HG03159 (cell line): ENCODE data around the gene MAPK11.

Experiments used
- ATAC-seq: cut with Tn5 transposase; IDR thresholded peaks from one replicate; pipeline ENCODE4 v1.9.1; 2021; ENCODE audit warnings: mild to moderate bottlenecking, moderate library complexity; ENCODE audit not compliant: unreplicated experiment

Gene MAPK11

GRCh38 chr22:50227579-50228215 lies 42.5 kb downstream of the MAPK11 start:
- ATAC-seq: no peak

GRCh38 chr22:50226875-50227165 lies 43.4 kb downstream of the MAPK11 start:
- ATAC-seq: no peak

DNA sequence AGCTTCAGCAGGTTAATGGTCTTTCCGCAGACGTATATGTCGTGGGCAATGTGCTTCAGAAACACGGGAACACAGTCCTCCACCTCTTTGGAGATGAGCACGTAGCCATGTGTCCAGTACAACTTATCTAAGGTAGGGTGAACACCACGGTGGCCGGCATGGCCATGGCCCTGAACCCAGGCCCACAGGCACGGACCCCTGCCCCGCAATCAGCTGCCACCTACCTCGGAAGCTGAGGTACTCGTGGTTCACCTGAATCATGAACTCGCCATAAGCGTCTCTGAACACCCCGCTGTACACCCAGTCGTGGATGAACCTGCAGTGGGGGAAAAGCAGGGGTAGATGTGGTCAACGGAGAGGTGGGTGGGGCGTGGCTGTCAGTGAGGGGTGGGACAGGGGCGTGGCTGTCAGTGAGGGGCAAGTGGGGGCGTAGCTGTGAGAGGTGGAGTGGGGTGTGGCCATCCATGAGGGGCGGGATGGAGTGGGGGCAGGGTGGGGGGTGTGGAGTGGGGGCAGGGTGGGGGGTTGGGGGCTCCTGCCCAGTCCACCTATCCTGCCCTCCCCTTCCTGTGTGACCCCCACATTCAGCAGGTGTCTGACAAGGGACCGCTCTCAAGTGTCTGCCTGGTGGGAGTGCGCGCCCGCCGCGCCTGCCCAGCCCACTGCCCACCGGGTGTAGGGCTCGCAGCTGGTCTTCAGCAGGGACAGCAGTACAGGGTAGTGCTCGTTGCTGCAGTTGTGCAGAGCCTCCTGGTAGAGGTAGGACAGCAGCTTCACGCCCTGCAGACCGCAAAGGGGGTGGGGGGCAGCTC lies 43.9 kb downstream of the MAPK11 start:
- ATAC-seq: no peak

- no peak for ATAC-seq
Measured at GRCh38 chr22:50225200-50225969, 44.8 kb downstream of the MAPK11 start.

- no peak for ATAC-seq
Measured at GRCh38 chr22:50224071-50224470, 46.1 kb downstream of the MAPK11 start.

DNA sequence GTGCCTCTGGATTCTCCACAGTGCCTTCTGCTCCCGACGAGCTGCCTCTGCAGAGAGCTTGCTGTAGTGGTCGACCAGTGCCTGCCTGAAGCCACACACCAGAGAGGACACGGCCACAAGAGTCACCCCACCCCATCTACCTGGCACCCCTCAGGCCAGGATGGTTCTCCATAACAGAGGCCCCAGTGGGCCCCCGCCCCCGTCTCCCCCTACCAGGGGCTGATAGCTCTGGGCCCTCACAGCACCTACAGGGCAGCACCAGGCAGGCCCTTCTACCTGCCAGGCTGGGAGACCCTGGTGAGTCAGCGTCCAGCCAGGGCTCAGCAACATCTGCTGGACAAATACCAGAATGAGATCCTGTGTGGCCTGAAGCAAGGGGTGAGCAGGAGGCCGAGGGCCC lies 47.7 kb downstream of the MAPK11 start:
- no peak for ATAC-seq

- no peak for ATAC-seq
Measured at GRCh38 chr22:50221410-50222300, 48.5 kb downstream of the MAPK11 start.

DNA sequence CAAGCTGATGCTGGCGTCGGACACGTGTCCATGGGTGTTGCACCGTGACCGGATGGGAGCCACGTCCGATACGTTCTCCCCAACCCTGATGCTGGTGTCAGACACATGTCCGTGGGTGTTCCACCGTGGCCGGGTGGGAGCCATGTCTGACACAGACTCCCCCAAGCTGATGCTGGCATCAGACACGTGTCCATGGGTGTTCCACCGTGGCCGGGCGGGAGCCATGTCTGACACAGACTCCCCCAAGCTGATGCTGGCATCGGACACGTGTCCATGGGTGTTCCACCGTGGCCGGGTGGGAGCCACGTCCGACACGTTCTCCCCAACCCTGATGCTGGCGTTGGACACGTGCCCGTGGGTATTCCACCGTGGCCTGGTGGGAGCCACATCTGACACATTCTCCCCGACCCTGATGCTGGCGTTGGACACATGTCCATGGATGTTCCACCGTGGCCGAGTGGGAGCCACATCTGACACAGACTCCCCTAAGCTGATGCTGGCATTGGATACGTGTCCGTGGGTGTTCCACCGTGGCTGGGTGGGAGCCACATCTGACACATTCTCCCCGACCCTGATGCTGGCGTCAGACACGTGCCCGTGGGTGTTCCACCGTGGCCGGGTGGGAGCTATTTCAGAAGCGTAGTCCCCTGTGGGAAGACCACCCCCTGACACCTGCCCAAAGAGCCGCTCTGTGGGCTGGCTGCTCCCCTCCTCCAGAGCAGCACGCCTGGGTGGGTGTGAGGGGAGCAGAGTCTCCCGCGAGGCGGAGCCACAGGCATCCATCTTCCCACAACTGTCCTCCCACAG lies 49.4 kb downstream of the MAPK11 start:
- no peak for ATAC-seq

DNA sequence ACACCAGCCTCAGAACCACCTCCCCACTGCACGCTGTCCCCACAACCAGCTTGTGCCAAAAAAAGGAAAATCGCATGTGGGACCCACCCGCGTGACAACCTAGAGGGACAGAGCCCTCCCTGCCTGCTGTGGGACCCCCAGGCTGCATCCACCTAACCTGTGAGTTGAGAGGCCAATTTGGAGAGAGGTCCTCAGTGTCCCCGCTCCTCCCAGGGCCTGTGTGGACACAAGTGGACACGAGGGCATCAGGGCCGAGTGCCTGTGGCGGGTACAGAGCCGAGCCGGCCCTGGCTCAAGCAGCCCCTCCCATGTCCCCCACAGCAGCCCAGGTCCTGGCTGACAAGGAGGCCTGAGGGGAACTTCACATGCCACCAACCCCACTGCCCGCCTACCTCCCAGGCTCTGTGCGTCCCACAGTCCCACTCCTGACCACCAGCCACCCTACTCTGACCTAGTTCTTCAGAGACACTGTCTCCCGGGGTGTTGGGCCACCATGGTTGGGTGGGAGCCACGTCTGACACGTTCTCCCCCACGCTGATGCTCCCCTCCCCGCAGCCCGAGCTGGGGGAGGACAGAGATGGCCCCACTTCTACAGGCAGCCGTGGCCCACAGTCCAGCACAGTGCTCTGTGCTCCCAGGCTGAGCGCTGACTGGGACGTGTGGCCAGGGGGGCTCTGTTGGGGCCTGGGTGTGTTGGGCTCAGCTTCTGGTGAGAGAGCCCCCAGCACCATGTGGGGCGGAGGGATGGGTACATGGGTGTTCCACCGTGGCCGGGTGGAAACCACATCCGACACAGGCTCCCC lies 50.2 kb downstream of the MAPK11 start:
- no peak for ATAC-seq

DNA sequence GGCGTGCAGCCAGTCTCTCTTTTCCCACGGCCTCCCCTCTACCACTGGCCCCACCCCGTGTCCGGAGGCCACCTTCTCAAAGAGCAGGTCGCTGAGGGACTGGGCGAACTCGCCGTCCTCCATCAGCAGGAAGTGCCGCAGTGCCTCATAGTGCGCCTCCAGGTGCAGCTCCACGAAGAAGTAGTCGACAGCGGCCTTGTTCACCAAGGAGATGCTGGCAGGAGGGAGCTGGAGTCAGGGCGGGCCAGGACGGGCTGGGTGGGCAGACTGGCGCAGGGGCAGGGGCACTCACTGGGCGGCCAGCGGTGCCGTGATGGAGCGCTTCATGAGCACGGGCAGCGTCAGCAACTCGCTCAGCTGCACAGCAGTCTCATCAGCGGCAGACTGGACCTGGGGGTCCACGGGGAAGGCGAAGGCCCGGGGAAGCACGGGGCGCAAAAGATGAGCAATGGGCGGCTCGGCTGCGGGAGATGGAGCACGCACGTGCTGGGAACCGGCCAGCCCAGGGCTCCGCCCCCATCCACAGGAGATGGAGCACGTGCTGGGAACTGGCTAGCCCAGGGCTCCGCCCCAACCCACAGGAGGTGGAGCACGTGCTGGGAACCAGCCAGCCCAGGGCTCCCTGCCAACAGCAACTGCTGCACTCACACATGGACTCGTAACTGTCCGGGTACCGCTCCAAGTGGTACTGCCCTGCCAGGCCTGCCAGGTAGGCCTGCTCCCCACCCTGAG lies 51.0 kb downstream of the MAPK11 start:
- ATAC-seq: no peak

- no peak for ATAC-seq
Measured at GRCh38 chr22:50218153-50218995, 51.8 kb downstream of the MAPK11 start.

DNA sequence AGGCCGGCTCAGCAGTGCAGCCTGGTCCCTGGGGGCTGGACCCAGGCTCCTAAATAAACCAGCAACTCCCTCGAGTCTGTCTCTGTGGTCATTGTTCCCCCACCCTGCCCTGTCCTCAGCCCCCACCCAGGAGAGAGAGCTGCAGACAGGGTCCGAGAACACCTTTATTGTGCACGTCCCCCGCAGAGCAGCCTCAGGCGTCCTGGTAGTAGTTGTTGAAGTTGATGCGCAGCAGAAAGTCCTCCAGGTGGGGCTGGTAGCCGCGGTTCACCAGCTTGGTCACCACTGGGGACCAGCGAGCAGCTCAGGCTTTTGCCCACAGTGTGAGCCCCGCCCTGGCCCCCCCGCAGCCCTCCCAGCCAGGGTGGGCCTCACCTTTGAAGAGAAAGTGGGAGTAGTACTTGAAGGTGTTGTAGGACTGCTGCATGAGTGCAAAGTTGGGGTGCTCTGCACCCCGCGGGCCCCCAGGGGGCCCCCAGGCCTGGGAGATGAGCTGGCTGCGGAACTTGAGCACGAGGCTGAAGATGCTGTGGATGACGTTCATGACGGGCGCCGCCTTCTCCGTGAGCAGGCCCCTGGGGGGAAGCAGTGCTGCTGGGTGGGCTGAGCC lies 52.5 kb downstream of the MAPK11 start:
- ATAC-seq: no peak

GRCh38 chr22:50216684-50217520 lies 53.3 kb downstream of the MAPK11 start:
- ATAC-seq: no peak

GRCh38 chr22:50216055-50216683 lies 54.0 kb downstream of the MAPK11 start:
- no peak for ATAC-seq

- ATAC-seq: no peak
Measured at GRCh38 chr22:50215297-50216054, 54.7 kb downstream of the MAPK11 start.
